ENCODE data around the gene TNFRSF8. TPM values are rescaled to one million over a fixed set of nuclear protein-coding genes. Genes with fewer than 3 reads are reported as not detected.

TNFRSF8 gene
- total and polyA plus RNA-seq, 2 of the 4 experiments (the other 2 are of a cell fraction), result under 0.01 to 0.31 TPM

- TF ChIP-seq MXI1 (IDR thresholded peaks at IDR 0.05; ENCODE audit: borderline replicate concordance, low read depth, low read length) (no peak), POLR2A (IDR thresholded peaks at IDR 0.05; ENCODE audit: low read depth, low read length) (no peak), MAFK (IDR thresholded peaks at IDR 0.05; ENCODE audit: low read depth, low read length) (no peak), ELK1 (IDR thresholded peaks at IDR 0.05; ENCODE audit: borderline replicate concordance, low read depth, low read length) (no peak), RAD21 (IDR thresholded peaks at IDR 0.05; ENCODE audit: low read length) (no peak), CTCF (conservative IDR thresholded peaks at IDR 0.05; ENCODE audit: low read depth, low read length) (no peak), SMC3 (IDR thresholded peaks at IDR 0.05; ENCODE audit: low read depth, low read length) (no peak), FOS (IDR thresholded peaks at IDR 0.05; ENCODE audit: low read depth, low read length) (no peak), MAZ (IDR thresholded peaks at IDR 0.05; ENCODE audit: borderline replicate concordance, low read depth, low read length) (no peak), BHLHE40 (IDR thresholded peaks at IDR 0.05; ENCODE audit: low read depth, low read length) (no peak), RCOR1 (IDR thresholded peaks at IDR 0.05; ENCODE audit: insufficient replicate concordance, low read length) (no peak), USF2 (IDR thresholded peaks at IDR 0.05; ENCODE audit: low read depth, low read length) (no peak), NFE2L2 (IDR thresholded peaks at IDR 0.05; ENCODE audit: low read depth, low read length) (no peak), CEBPB (IDR thresholded peaks at IDR 0.05; ENCODE audit: low read depth, low read length) (no peak), RFX5 (IDR thresholded peaks at IDR 0.05; ENCODE audit: low read depth, low read length) (no peak), CHD1 (IDR thresholded peaks at IDR 0.05; ENCODE audit: low read depth, low read length) (no peak)
- Histone ChIP-seq H2BK15ac (ENCODE audit: low read depth, low read length) (no peak overlapping the region), H2AK5ac (ENCODE audit: low read depth, low read length) (no peak overlapping the region), H3K4ac (ENCODE audit: low read depth, low read length) (no peak overlapping the region), H3K27me3 (ENCODE audit: control insufficient read depth, insufficient read depth, low read length) (no peaks in the 10 kb centered on the region), H4K5ac (ENCODE audit: low read depth, low read length) (no peak overlapping the region), H3K9ac (ENCODE audit: low read depth, low read length) (no peak overlapping the region), H2AFZ (replicated peaks; ENCODE audit: low read length, poor library complexity) (peak overlapping the region; percentile 65), H3K4me3 (ENCODE audit: insufficient read depth, low read depth, low read length) (no peak overlapping the region), H4K8ac (ENCODE audit: low read depth in 2 of 2, low read length in 2 of 2) (no peak overlapping the region), H3K56ac (ENCODE audit: extremely low read depth, insufficient read depth, low read length) (no peak overlapping the region), H3K9me1 (ENCODE audit: insufficient read depth, low read length) (no peaks in the 10 kb centered on the region), H2BK20ac (ENCODE audit: low read depth, low read length) (no peak overlapping the region), H2BK5ac (ENCODE audit: low read depth, low read length, poor library complexity, severe bottlenecking) (no peak overlapping the region), H3K79me1 (ENCODE audit: low read depth in 1 of 2, low read length in 2 of 2) (no peaks in the 10 kb centered on the region), H3K23ac (ENCODE audit: low read depth, low read length) (no peak overlapping the region), H2AK9ac (replicated peaks; ENCODE audit: low read depth, low read length, poor library complexity) (no peak overlapping the region), H3K14ac (replicated peaks; ENCODE audit: low read depth, low read length) (no peak overlapping the region), H4K91ac (ENCODE audit: insufficient read depth, low read depth, low read length) (no peak overlapping the region), H4K20me1 (ENCODE audit: insufficient read depth, low read length) (no peaks in the 10 kb centered on the region), H3K36me3 (ENCODE audit: control insufficient read depth, insufficient read depth, low read length) (no peaks in the 10 kb centered on the region), H3K27ac (ENCODE audit: insufficient read depth, low read length) (no peak overlapping the region), H2BK120ac (ENCODE audit: low read depth, low read length) (no peak overlapping the region), H3K18ac (ENCODE audit: low read depth, low read length) (0 out of 2 replicates have a peak overlapping the region, but pooled peaks have one; percentile 13), H3K4me1 (ENCODE audit: control insufficient read depth, insufficient read depth, low read length) (peaks cover 7% of the 10 kb centered on the region; the same call in 1 of the 2 replicates), H3K9me3 (ENCODE audit: control insufficient read depth, insufficient read depth, low read length) (no peaks in the 10 kb centered on the region), H3K4me2 (ENCODE audit: low read depth, low read length) (no peak overlapping the region)
- DNase-seq (no peak), ATAC-seq (ENCODE audit: low read depth) (no peak)
- WGBS, 2 experiments (ENCODE audit: extremely low coverage in 2 of 2, insufficient read length in 1 of 2), result no CpG with 5 or more reads among the region's 6 CpGs
- BruUV-seq (replicated peaks), result no TSS peak
- in situ Hi-C loops (cut with MboI; ENCODE audit: low sequenced_read_pairs), result no loop called here
- intact Hi-C loops (cut with micrococcal nuclease), result no loop called here
- CTCF ChIA-PET, result no interaction called here
- dilution Hi-C loops (cut with HindIII; ENCODE audit: low sequenced_read_pairs, unreplicated experiment), result no loop called here
- POLR2A ChIA-PET (ENCODE audit: unreplicated experiment), result interaction anchor here (0.7 kb wide), 1 partner anchor 36 kb away, joined by 5 read pairs; no protein-coding TSS in a partner anchor
Observed at GRCh38 chr1:12135612-12136011, 72.5 kb downstream of the TNFRSF8 start.

All from IMR-90 (cell line).